ENCODE measurements around the gene ITGA8. TPM values are rescaled to one million over a fixed set of nuclear protein-coding genes. Genes with fewer than 3 reads are reported as not detected.

Gene ITGA8
- total and polyA plus RNA-seq, 8 donors: 1.7 to 55.8 (median 22.0) TPM

DNA sequence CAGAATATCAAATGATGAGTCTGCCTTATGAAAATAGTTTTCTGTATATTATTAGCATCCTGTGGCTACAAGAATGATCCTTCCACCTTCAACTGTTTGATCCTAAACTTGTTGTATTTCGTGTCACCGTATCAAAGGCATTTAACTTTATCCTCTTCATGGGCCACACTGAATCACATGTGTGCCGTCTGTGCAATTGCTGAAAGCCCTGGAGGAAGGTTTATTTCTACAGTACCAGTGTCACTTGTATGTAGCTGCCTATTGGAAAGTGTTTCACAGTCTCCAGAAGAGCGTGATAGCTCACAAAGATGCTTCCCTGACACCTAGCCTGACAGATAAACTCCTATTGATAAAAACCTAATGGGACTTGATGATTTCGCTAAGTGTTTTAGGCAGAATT, 94.5 kb downstream of the ITGA8 start:
- Histone ChIP-seq H3K9me3 (no peaks in the 10 kb centered on the region), H3K4me1 (peaks cover 0 to 22% (median 6%) of the 10 kb centered on the region in 4 donors), H3K4me3 (no peak overlapping the region), H3K27me3 (no peaks in the 10 kb centered on the region), H3K36me3 (no peaks in the 10 kb centered on the region), H3K27ac (peak overlapping the region in 1 of 5 donors; percentile 7)
- 60 to 82% (median 75%) methylated on average over 5 of the region's 5 CpGs for WGBS, 5 donors
- TF ChIP-seq POLR2A (IDR thresholded peaks at IDR 0.05) (no peak), EP300 (IDR thresholded peaks at IDR 0.05) (no peak), POLR2AphosphoS5 (IDR thresholded peaks at IDR 0.05) (no peak)
- TF ChIP-seq, protein P1, sequence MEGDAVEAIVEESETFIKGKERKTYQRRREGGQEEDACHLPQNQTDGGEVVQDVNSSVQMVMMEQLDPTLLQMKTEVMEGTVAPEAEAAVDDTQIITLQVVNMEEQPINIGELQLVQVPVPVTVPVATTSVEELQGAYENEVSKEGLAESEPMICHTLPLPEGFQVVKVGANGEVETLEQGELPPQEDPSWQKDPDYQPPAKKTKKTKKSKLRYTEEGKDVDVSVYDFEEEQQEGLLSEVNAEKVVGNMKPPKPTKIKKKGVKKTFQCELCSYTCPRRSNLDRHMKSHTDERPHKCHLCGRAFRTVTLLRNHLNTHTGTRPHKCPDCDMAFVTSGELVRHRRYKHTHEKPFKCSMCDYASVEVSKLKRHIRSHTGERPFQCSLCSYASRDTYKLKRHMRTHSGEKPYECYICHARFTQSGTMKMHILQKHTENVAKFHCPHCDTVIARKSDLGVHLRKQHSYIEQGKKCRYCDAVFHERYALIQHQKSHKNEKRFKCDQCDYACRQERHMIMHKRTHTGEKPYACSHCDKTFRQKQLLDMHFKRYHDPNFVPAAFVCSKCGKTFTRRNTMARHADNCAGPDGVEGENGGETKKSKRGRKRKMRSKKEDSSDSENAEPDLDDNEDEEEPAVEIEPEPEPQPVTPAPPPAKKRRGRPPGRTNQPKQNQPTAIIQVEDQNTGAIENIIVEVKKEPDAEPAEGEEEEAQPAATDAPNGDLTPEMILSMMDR (IDR thresholded peaks at IDR 0.05): no peak
- DNase-seq: no peak
- intact Hi-C loops (cut with DNase I; ENCODE audit: low total_unique reads): no loop called here

DNA sequence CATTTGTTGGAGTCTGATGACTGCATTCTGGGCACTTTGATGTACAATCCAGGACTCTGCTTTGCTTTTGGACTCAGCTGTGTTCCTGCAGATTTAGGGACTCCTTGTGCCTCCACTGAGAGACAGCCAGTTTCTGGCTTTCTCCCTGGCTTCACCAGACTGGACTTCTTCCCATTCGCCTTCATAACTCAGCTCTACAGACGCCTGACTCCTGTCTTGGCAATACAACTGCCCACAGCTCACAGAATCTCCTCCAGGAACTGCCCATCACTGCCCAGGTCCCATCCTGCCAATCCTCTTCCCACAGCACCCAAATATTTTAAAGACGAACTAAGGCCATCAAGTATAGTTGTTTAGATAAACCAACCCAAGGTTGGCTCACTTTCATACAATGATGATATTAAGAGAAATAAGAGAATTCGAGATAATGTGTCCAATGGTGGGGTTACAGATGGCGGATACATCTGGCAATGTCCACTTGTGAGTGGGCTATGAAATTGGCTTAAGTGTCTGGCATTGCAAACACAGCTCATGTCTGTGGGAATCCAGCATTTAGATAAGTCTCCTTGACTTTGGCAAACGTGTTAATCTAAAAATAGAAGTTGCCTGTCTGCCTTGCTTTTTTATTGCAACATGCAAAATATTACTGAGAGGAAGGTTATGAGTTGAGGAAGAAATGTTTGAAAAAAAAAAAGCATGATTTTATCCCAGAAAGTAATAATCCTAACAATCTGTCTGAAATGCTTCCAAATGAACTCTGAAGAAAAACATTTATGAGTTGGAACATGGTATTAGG, 95.1 kb downstream of the ITGA8 start:
- DNase-seq: peak in 1 of 2 donors; percentile 32
- 55 to 67% (median 63%) methylated on average over 6 of the region's 6 CpGs for WGBS, 5 donors
- H3K4me3 ChIP-seq: no peak overlapping the region
- TF ChIP-seq, protein P1 (IDR thresholded peaks at IDR 0.05): no peak
- TF ChIP-seq EP300 (IDR thresholded peaks at IDR 0.05) (no peak), POLR2A (IDR thresholded peaks at IDR 0.05) (no peak), POLR2AphosphoS5 (IDR thresholded peaks at IDR 0.05) (peak in 1 of 3 donors; percentile 8)
- no peaks in the 10 kb centered on the region for H3K9me3 ChIP-seq
- peaks cover 0 to 22% (median 6%) of the 10 kb centered on the region in 4 donors for H3K4me1 ChIP-seq
- H3K27ac ChIP-seq: peak overlapping the region in 3 of 5 donors; percentile 7 to 52 (median 13)
- H3K36me3 ChIP-seq: no peaks in the 10 kb centered on the region
- intact Hi-C loops (cut with DNase I; ENCODE audit: low total_unique reads): no loop called here
- no peaks in the 10 kb centered on the region for H3K27me3 ChIP-seq

DNA sequence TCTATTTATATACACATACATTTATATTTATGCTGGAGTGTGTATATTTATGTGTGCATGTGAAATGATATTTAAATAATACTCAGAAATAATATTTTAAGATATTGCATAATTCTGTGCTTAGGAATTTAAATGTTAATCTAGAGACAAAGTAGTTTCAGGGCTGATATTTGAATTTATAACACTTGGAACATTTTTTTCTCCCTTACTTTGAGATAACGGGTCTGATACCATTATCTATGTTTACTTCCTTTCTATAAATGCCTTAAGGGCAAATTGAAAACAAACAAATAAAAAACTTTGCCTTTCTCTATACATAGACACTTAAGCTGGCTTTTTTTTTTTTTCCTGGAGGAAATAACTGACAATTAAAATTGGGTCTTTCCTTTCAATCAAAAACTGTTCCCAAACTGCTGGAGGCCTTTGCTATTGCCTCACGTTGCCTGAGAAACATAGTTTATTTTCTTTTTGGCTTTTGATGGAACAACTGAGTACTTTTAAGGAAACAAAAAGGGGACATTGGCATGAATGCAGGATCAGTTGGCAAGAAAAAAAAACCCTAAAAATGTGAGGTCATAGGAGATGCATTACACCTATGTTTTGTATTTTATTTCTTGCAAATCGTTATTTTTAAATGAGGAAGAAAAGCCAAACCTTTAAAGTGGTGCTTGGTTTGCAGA, 98.7 kb downstream of the ITGA8 start:
- no peak for DNase-seq
- Histone ChIP-seq H3K4me3 (no peak overlapping the region), H3K4me1 (peaks cover 0 to 22% (median 8%) of the 10 kb centered on the region in 4 donors), H3K9me3 (no peaks in the 10 kb centered on the region), H3K36me3 (no peaks in the 10 kb centered on the region), H3K27ac (no peak overlapping the region), H3K27me3 (no peaks in the 10 kb centered on the region)
- intact Hi-C loops (cut with DNase I; ENCODE audit: low total_unique reads): no loop called here
- 28 to 50% (median 34%) methylated on average over 3 of the region's 3 CpGs for WGBS, 5 donors
- TF ChIP-seq EP300 (IDR thresholded peaks at IDR 0.05): no peak
- TF ChIP-seq, protein P1 (IDR thresholded peaks at IDR 0.05): no peak
- no peak for TF ChIP-seq POLR2A (IDR thresholded peaks at IDR 0.05)
- no peak for TF ChIP-seq POLR2AphosphoS5 (IDR thresholded peaks at IDR 0.05)

DNA sequence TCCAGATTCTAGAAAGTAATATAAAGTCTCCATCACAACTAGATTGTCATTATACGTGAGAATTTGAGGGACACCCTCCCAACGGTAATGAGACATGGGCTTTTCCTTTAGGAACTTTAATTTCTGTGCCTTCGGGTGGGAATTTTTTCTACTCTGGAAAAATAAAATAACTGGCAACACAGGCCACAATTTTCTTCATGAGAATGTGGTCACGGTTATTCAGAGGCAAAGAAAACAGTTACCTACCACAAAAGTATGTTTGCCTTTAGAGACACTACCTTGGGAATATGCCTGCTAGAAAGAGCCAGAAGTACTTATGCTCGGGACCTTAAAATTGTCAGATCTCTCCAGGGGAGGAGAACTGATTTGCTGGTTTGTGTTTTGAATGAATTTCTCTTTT, 99.4 kb downstream of the ITGA8 start:
- TF ChIP-seq POLR2A (IDR thresholded peaks at IDR 0.05): no peak
- TF ChIP-seq, protein P1 (IDR thresholded peaks at IDR 0.05): no peak
- TF ChIP-seq POLR2AphosphoS5 (IDR thresholded peaks at IDR 0.05): no peak
- no peak for TF ChIP-seq EP300 (IDR thresholded peaks at IDR 0.05)
- H3K27me3 ChIP-seq: no peaks in the 10 kb centered on the region
- no peaks in the 10 kb centered on the region for H3K9me3 ChIP-seq
- no peak for DNase-seq
- no peaks in the 10 kb centered on the region for H3K36me3 ChIP-seq
- H3K4me1 ChIP-seq: peaks cover 0 to 16% (median 8%) of the 10 kb centered on the region in 4 donors
- intact Hi-C loops (cut with DNase I; ENCODE audit: low total_unique reads): no loop called here
- no peak overlapping the region for H3K4me3 ChIP-seq
- H3K27ac ChIP-seq: no peak overlapping the region
- 76 to 86% (median 81%) methylated on average over 5 of the region's 5 CpGs for WGBS, 5 donors

Data from stomach (tissue), 9 donors.